HEK293 (cell line): ENCODE results near the gene RDH5.

Source experiments
- CTCF ChIA-PET: fragments of 350-600 bp; formaldehyde crosslinking; extraction: SDS; loops from one replicate; lab custom pipeline; 2021; ENCODE audit warnings: antibody characterized with exemption; lab: Yijun Ruan, JAX
- POLR2A ChIA-PET: fragments of 300-600 bp; formaldehyde crosslinking; extraction: SDS; loops from one replicate; lab custom pipeline; 2020; ENCODE audit warnings: antibody characterized with exemption, inconsistent platforms; lab: Yijun Ruan, JAX
- H3K27ac ChIP-seq: fragments of 200-500 bp; sonication (Bioruptor generic); 2 replicates; pipeline ENCODE4 v1.5.1; 2014; ENCODE audit warnings: low read depth, low read length, control low read depth, inconsistent platforms; ENCODE audit errors: extremely low read depth
- H3K36me3 ChIP-seq, 2 experiments: fragments of 200-500 bp in 1 of 2; sonication (Bioruptor generic) in 1 of 2; 1 replicate in 1 of 2; 2 replicates in 1 of 2; pipeline ENCODE4 v1.5.1; 2014 to 2017; ENCODE audit warnings: inconsistent platforms in 2 of 2, low read length in 2 of 2; ENCODE audit not compliant: control insufficient read depth in 2 of 2, insufficient read depth in 1 of 2
- H3K4me1 ChIP-seq: fragments of 200-500 bp; sonication (Bioruptor generic); 2 replicates; pipeline ENCODE4 v1.5.1; 2014; ENCODE audit warnings: mild to moderate bottlenecking, low read length, inconsistent platforms; ENCODE audit not compliant: control insufficient read depth, insufficient read depth
- H3K4me3 ChIP-seq: 2 replicates; pipeline ENCODE4 v1.5.1; 2011; ENCODE audit warnings: low read depth, mild to moderate bottlenecking, control low read depth, low read length, moderate library complexity
- H3K9me3 ChIP-seq: fragments of 200-500 bp; sonication (Bioruptor generic); 2 replicates; pipeline ENCODE4 v1.5.1; 2014; ENCODE audit warnings: low read depth, low read length, inconsistent platforms; ENCODE audit not compliant: control insufficient read depth, insufficient read depth
- BCL11B ChIP-seq: fragments of 450-650 bp; formaldehyde crosslinking; IDR thresholded peaks from 2 replicates; pipeline ENCODE4 v1.5.1; 2016; ENCODE audit warnings: low read depth, missing biosample characterization, missing genetic modification characterization
- CTCF ChIP-seq: fragments of 450-650 bp; formaldehyde crosslinking; IDR thresholded peaks from 2 replicates; pipeline ENCODE4 v1.5.1; 2016; ENCODE audit warnings: missing biosample characterization, missing genetic modification characterization
- GLIS2 ChIP-seq: fragments of 450-650 bp; formaldehyde crosslinking; IDR thresholded peaks from 2 replicates; pipeline ENCODE4 v1.5.1; 2016; ENCODE audit warnings: missing biosample characterization, missing genetic modification characterization
- KLF1 ChIP-seq: fragments of 450-650 bp; formaldehyde crosslinking; IDR thresholded peaks from 2 replicates; pipeline ENCODE4 v1.5.1; 2016; ENCODE audit warnings: missing biosample characterization, missing genetic modification characterization
- KLF7 ChIP-seq: fragments of 450-650 bp; formaldehyde crosslinking; IDR thresholded peaks from 2 replicates; pipeline ENCODE4 v1.5.1; 2016; ENCODE audit warnings: missing biosample characterization, missing genetic modification characterization, borderline replicate concordance
- MEIS1 ChIP-seq: sonication (generic); formaldehyde crosslinking; IDR thresholded peaks from 2 replicates; pipeline ENCODE4 v1.8.1; 2022; ENCODE audit warnings: missing genetic modification reagents, mild to moderate bottlenecking, borderline replicate concordance
- PRDM4 ChIP-seq: fragments of 450-650 bp; formaldehyde crosslinking; IDR thresholded peaks from 2 replicates; pipeline ENCODE4 v1.5.1; 2017; ENCODE audit warnings: missing biosample characterization, missing genetic modification characterization
- SP3 ChIP-seq: fragments of 450-650 bp; formaldehyde crosslinking; IDR thresholded peaks from 2 replicates; pipeline ENCODE4 v1.5.1; 2016; ENCODE audit warnings: missing biosample characterization, missing genetic modification characterization
- ZBTB21 ChIP-seq: fragments of 450-650 bp; formaldehyde crosslinking; IDR thresholded peaks from 2 replicates; pipeline ENCODE4 v1.5.1; 2017; ENCODE audit warnings: missing biosample characterization, missing genetic modification characterization
- ZFHX2 ChIP-seq: fragments of 450-650 bp; formaldehyde crosslinking; conservative IDR thresholded peaks from 2 replicates; pipeline ENCODE4 v1.5.1; 2016; ENCODE audit warnings: missing biosample characterization, missing genetic modification characterization
- ZIC2 ChIP-seq: fragments of 450-650 bp; formaldehyde crosslinking; IDR thresholded peaks from 2 replicates; pipeline ENCODE4 v1.5.1; 2016; ENCODE audit warnings: missing biosample characterization, missing genetic modification characterization
- ZNF16 ChIP-seq: fragments of 450-650 bp; formaldehyde crosslinking; IDR thresholded peaks from 2 replicates; pipeline ENCODE4 v1.5.1; 2016; ENCODE audit warnings: low read depth, missing biosample characterization, missing genetic modification characterization
- ZNF19 ChIP-seq: fragments of 450-650 bp; formaldehyde crosslinking; IDR thresholded peaks from 2 replicates; pipeline ENCODE4; 2016; ENCODE audit warnings: missing biosample characterization, missing genetic modification characterization, low read depth
- ZNF223 ChIP-seq: fragments of 450-650 bp; formaldehyde crosslinking; IDR thresholded peaks from 2 replicates; pipeline ENCODE4 v1.5.1; 2016; ENCODE audit warnings: missing biosample characterization, missing genetic modification characterization
- ZNF248 ChIP-seq: fragments of 450-650 bp; formaldehyde crosslinking; IDR thresholded peaks from 2 replicates; pipeline ENCODE4 v1.5.1; 2017; ENCODE audit warnings: missing biosample characterization, missing genetic modification characterization
- ZNF324 ChIP-seq: fragments of 450-650 bp; formaldehyde crosslinking; IDR thresholded peaks from 2 replicates; pipeline ENCODE4 v1.5.1; 2016; ENCODE audit warnings: missing biosample characterization, missing genetic modification characterization
- ZNF335 ChIP-seq: fragments of 450-650 bp; formaldehyde crosslinking; conservative IDR thresholded peaks from 2 replicates; pipeline ENCODE4 v1.5.1; 2016; ENCODE audit warnings: missing biosample characterization, missing genetic modification characterization
- ZNF404 ChIP-seq: fragments of 450-650 bp; formaldehyde crosslinking; IDR thresholded peaks from 2 replicates; pipeline ENCODE4 v1.5.1; 2017; ENCODE audit warnings: missing biosample characterization, missing genetic modification characterization
- ZNF433 ChIP-seq: fragments of 450-650 bp; formaldehyde crosslinking; IDR thresholded peaks from 2 replicates; pipeline ENCODE4 v1.5.1; 2016; ENCODE audit warnings: missing biosample characterization, missing genetic modification characterization, low read depth
- ZNF449 ChIP-seq: fragments of 450-650 bp; formaldehyde crosslinking; IDR thresholded peaks from 2 replicates; pipeline ENCODE4 v1.5.1; 2017; ENCODE audit warnings: missing biosample characterization, mild to moderate bottlenecking, missing genetic modification characterization, moderate library complexity
- ZNF560 ChIP-seq: fragments of 450-650 bp; formaldehyde crosslinking; IDR thresholded peaks from 2 replicates; pipeline ENCODE4 v1.5.1; 2017; ENCODE audit warnings: missing biosample characterization, missing genetic modification characterization, borderline replicate concordance
- ZNF571 ChIP-seq: fragments of 450-650 bp; formaldehyde crosslinking; IDR thresholded peaks from 2 replicates; pipeline ENCODE4 v1.5.0; 2017; ENCODE audit warnings: missing biosample characterization, missing genetic modification characterization
- ZNF621 ChIP-seq: fragments of 450-650 bp; formaldehyde crosslinking; IDR thresholded peaks from 2 replicates; pipeline ENCODE4 v1.5.1; 2017; ENCODE audit warnings: missing biosample characterization, missing genetic modification characterization
- ZNF624 ChIP-seq: fragments of 450-650 bp; formaldehyde crosslinking; IDR thresholded peaks from 2 replicates; pipeline ENCODE4 v1.5.1; 2017; ENCODE audit warnings: missing biosample characterization, missing genetic modification characterization
- ZNF660 ChIP-seq: fragments of 450-650 bp; IDR thresholded peaks from 2 replicates; pipeline ENCODE4 v1.5.1; 2018; ENCODE audit warnings: missing biosample characterization, mild to moderate bottlenecking, missing genetic modification characterization
- ZNF747 ChIP-seq: fragments of 450-650 bp; formaldehyde crosslinking; IDR thresholded peaks from 2 replicates; pipeline ENCODE4 v1.5.1; 2016; ENCODE audit warnings: missing biosample characterization, missing genetic modification characterization
- ZNF768 ChIP-seq: fragments of 450-650 bp; formaldehyde crosslinking; IDR thresholded peaks from 2 replicates; pipeline ENCODE4 v1.5.1; 2018; ENCODE audit warnings: missing biosample characterization, mild to moderate bottlenecking, missing genetic modification characterization
- ZNF776 ChIP-seq: fragments of 450-650 bp; formaldehyde crosslinking; IDR thresholded peaks from 2 replicates; pipeline ENCODE4 v1.5.0; 2017; ENCODE audit warnings: missing biosample characterization, missing genetic modification characterization, borderline replicate concordance
- ZSCAN4 ChIP-seq: fragments of 450-650 bp; formaldehyde crosslinking; IDR thresholded peaks from 2 replicates; pipeline ENCODE4 v1.5.1; 2017; ENCODE audit warnings: missing biosample characterization, missing genetic modification characterization

The RDH5 gene

GRCh38 chr12:55728939-55729818 is 9.0 kb downstream of the RDH5 start, which contains the start of gene CD63 (continued):
- TF ChIP-seq ZNF449, result no peak
- no peak for TF ChIP-seq ZNF768 (tag by site-specific recombination)
- TF ChIP-seq ZBTB21 (tag by site-specific recombination), result peak; percentile 62; the same call in 1 of the 2 replicates
- TF ChIP-seq ZNF660 (tag by site-specific recombination), result no peak; the same call in 1 of the 2 replicates
- TF ChIP-seq PRDM4, result no peak
- no peak for TF ChIP-seq ZNF248 (tag by site-specific recombination)
- no peak for TF ChIP-seq ZNF621 (tag by site-specific recombination)
- no peak for TF ChIP-seq BCL11B
- no peak for TF ChIP-seq KLF1
- no peak for TF ChIP-seq ZNF624 (tag by site-specific recombination)
- TF ChIP-seq ZNF404, result no peak
- no peak for TF ChIP-seq ZNF747 (tag by site-specific recombination)

DNA sequence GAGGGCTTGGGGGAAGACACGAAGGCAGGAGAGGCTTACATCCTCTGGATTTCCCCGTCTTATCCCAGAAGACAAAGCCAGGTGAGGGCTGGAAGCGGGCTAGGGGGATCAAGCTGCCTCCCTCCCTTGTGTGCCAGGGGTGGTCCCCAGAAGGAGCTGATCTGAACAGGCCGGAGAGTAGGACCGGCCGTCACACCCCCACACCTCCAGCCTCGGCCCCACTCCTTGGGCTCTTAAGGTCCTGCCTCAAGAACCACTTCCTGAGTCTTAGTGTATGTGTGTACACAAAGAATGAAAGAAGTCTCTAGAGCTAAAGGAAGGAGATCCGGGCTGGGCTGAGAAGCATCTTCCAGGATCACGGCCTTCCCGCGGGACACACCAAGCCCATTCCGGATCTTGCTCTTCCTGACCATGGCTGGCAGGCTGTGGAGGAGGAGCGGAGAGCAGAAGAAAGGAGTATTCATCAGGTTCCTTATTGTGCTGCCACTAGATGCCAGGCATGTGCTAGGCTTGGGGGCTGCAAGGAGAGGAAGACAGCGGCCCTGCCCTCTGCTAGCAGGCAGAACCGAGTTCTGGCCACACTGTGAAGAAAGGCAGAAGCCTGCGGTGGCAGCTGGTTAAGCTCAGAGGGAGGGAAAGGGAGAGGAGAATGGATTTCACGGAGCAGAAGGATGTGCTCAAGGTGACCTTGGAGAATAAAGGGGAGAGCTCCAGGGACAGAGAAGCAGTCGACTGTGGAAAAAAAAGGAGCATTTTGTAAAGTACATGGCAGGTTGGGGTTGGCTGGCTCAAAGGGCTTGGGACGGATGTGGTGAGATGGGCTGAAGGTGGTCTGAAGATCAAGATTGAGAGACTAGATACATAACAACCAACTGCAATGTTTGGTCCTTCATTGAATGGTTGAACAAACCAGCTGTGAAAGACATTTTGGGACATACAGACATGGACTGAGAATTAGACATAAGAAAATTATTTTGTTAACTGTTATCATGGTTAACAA is 9.9 kb downstream of the RDH5 start:
- POLR2A ChIA-PET, result interaction anchor here (0.5 to 2.7 kb wide), 18 partner anchors 8 to 473 kb away, joined by 3 to 24 read pairs (median 6); partner anchors contain the start of genes BLOC1S1, DNAJC14, GDF11 and ITGA7
- no peak for TF ChIP-seq ZNF560 (tag by site-specific recombination)
- TF ChIP-seq ZNF16, result no peak
- peak; percentile 73 for TF ChIP-seq CTCF (tag by site-specific recombination)
- TF ChIP-seq ZNF776 (tag by site-specific recombination), result no peak
- no peak for TF ChIP-seq ZNF335 (tag by site-specific recombination)
- TF ChIP-seq GLIS2, result no peak
- TF ChIP-seq ZFHX2 (tag by site-specific recombination), result 0 out of 2 replicates have a peak, but pooled peaks have one; percentile 6
- TF ChIP-seq ZNF571 (tag by site-specific recombination), result no peak
- TF ChIP-seq ZIC2 (tag by site-specific recombination), result no peak
- no peak for TF ChIP-seq ZSCAN4 (tag by site-specific recombination)
- TF ChIP-seq ZNF433 (tag by site-specific recombination), result no peak
- TF ChIP-seq KLF7 (tag by site-specific recombination), result no peak
- TF ChIP-seq ZNF324 (tag by site-specific recombination), result no peak
- 0 out of 2 replicates have a peak, but pooled peaks have one; percentile 0 for TF ChIP-seq SP3 (tag by site-specific recombination)
- TF ChIP-seq ZNF223 (tag by site-specific recombination), result no peak
- TF ChIP-seq ZNF19, result no peak
- TF ChIP-seq MEIS1 (CRISPR knock-in tag), result no peak

More for the DNA sequence above, 9.9 kb downstream of the RDH5 start:
- CTCF ChIA-PET, result interaction anchor here (0.5 to 2.3 kb wide), 13 partner anchors 8 to 1394 kb away, joined by 3 to 37 read pairs (median 4); partner anchors contain the start of gene RDH5
- H3K27ac ChIP-seq, result peak overlapping the region; percentile 91; the same call in 1 of the 2 replicates
- peak overlapping the region; percentile 77 for H3K4me3 ChIP-seq
- peaks cover 12 to 26% of the 10 kb centered on the region in 2 experiments for H3K36me3 ChIP-seq
- no peaks in the 10 kb centered on the region; the same call in 1 of the 2 replicates for H3K4me1 ChIP-seq
- no peaks in the 10 kb centered on the region for H3K9me3 ChIP-seq
